ENCODE results near the gene DLGAP1.
"Not testable (repeated sequence)": the region's sequence is repeated elsewhere in the genome, so short reads cannot be mapped to it uniquely, and the experiment has no call there.

The DLGAP1 gene

GRCh38 chr18:3486512-3486911 lies 968.6 kb downstream of the DLGAP1 start:
- DNase-seq: no peak

GRCh38 chr18:3485153-3486149 lies 969.7 kb downstream of the DLGAP1 start:
- no peak for DNase-seq

GRCh38 chr18:3482258-3482657 lies 972.8 kb downstream of the DLGAP1 start:
- DNase-seq: no peak

DNA sequence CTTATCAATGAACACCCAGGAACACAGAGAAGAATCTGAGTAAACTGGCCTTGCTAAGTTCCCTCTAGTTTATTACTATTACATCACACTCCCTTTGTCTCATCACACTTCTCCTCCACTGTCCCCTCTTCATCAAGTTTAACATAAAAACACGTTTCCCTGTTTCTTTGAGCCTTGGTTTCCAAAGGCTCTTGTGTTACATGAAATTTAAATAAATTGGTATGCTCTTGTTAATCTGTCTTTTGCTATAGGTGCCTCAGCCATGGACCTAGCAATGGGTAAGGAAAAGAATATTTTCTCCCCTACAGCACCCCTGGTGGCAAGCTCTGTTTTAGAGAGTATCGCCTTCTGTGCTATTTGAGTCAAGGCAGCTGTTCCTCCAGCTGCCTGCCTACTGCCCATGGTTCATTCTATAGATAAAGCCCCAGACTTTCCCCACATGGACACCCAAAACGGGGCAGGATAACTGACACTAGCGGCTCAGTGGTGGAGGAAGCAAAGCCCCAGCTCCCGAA lies 973.4 kb downstream of the DLGAP1 start:
- peak; percentile 24 to 47 (median 38) for DNase-seq

DNA sequence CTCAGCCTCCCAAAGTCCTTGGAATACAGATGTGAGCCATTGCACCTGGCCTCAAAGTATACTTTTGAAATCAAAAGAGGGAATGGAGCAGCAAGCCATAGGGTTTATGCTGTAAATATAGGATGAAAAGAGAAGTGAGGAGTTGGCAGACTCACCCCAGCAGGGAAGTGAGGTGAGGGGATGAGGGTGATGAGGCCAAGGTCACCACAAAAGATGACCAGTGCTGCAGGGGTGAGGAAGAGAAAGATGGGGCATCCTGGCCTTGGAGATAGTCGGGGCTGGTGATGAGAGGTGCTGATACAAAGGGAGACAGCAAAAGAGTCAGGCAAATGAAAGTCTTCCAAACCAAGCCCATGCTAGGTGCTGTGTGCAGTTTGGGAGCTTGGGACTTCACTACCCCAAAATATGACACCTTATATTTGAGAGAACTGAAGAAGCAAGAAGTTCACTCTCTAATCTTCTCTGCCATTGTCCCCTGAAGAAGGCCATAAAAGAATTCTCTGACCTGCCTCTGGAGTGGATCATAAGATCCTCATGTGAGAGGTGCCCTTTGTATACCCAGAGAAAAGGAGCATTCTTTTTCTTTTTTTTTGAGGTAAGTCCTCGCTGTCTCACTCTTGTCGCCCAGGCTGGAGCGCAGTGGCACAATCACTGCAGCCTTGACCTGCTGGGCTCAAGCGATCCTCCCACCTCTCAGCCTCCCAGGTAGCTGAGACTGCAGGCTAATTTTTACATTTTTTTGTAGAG lies 974.1 kb downstream of the DLGAP1 start:
- no peak for DNase-seq

- DNase-seq: no peak
Observed at GRCh38 chr18:3479978-3480509, 975.1 kb downstream of the DLGAP1 start.

- peak; percentile 49 to 81 (median 68) for DNase-seq
Observed at GRCh38 chr18:3478262-3478978, 976.7 kb downstream of the DLGAP1 start.

- DNase-seq: no peak
Observed at GRCh38 chr18:3472681-3473544, 982.2 kb downstream of the DLGAP1 start.

GRCh38 chr18:3472121-3472520 lies 983.0 kb downstream of the DLGAP1 start:
- not testable (repeated sequence) for DNase-seq

- no peak for DNase-seq
Observed at GRCh38 chr18:3471141-3471648, 983.9 kb downstream of the DLGAP1 start.

DNA sequence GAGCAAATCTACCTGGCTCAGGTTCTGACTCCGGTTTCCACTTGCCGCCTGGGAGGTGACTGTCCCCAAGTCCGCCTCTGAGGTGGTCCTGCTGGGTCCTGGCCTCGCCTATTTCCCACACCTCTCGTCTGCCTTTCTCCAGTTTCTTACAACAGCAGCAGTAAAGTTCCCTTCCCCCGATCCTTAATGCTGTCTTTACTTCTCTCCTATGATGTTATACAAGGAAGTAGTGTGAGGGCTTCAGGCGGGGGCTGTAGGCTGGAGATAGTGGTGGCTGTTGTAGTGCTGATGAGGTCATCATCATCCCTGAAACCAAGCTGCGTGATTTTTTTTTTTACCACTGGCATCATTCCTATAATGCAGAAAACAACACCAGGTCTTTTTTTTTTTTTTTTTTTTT lies 986.3 kb downstream of the DLGAP1 start:
- peak; percentile 78 to 92 (median 88) for DNase-seq

- no peak for DNase-seq
Observed at GRCh38 chr18:3468066-3468705, 986.9 kb downstream of the DLGAP1 start.

- DNase-seq: peak; percentile 21 to 67 (median 59)
Observed at GRCh38 chr18:3466872-3467271, 988.2 kb downstream of the DLGAP1 start.

- peak; percentile 72 to 91 (median 78) for DNase-seq
Observed at GRCh38 chr18:3466045-3466444, 989.1 kb downstream of the DLGAP1 start.

GRCh38 chr18:3463051-3463450 lies 992.1 kb downstream of the DLGAP1 start:
- DNase-seq: no peak

DNA sequence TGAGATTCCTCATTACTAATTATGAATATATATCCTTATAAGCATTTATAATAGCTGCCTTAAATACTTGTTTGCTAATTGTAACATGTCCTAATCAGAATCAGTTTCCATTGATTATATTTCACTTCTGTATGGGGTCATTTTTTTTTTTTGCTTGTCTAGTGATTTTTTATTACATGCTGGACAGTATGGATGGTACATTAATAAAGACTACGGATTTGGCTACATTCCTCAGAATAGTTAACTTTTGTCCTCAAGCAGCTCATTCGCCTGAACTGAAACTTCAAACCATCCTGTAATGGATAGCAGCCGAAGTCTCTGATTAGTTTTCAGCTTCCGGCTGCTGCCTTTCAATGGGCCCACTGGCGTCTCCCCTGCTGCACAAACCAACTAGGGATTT lies 993.4 kb downstream of the DLGAP1 start:
- DNase-seq: no peak

DNA sequence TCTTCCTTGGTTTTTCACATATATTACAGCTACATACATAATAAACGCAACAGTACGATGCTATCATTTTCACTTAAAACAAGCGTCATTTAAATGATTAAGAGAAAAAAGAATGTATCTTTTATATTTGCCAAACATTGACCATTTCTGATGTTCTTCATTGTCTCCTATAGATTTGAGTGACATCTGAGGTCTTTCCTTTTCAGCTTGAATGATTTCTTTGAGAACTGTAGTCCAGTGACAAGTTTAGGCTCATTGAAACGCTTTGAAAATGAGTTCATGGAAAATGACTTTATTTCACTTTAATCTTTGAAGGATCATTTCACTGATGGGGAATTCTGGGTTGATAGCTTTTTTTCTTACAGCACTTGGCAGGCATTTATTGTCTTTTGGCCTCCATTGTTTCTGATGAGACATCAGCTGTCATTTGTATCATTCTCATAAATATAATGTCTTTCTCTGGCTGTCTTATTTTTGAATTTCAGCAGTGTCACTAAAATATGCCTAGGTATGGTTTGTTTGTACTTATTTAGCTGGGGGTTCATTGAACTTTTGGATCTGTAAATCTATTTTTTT lies 994.2 kb downstream of the DLGAP1 start:
- no peak for DNase-seq

GRCh38 chr18:3458952-3459853 lies 995.9 kb downstream of the DLGAP1 start:
- peak in 2 of 4 experiments; percentile 43 to 51 for DNase-seq

DNA sequence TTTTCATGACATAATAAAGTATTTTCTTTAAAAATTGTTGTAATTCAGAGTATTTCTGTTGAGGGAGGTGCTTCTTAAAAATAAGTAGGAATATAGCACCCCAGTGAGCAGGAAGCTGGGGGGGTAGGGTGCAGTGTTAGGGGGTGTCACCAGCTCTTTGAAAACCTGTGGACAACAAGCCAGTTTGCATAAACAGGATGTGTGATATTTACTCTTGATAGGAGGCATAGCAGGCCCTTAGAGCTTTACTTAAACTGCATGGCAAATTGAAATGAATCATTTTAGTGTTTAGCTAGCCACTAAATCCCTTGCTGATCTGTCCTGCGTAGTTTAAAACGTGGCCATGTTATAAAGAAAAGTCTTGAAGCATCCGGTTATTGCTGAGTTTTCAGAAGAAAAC lies 996.7 kb downstream of the DLGAP1 start:
- DNase-seq: no peak

Data from suppressor macrophage (primary cell).